Right forelimb (tissue), 1 donor: Measurements from ENCODE around the gene RDH14.

Experiments
- DNase-seq: peaks from one replicate; pipeline ENCODE4 v3.0.0-alpha.2; 2018

The RDH14 gene

DNA sequence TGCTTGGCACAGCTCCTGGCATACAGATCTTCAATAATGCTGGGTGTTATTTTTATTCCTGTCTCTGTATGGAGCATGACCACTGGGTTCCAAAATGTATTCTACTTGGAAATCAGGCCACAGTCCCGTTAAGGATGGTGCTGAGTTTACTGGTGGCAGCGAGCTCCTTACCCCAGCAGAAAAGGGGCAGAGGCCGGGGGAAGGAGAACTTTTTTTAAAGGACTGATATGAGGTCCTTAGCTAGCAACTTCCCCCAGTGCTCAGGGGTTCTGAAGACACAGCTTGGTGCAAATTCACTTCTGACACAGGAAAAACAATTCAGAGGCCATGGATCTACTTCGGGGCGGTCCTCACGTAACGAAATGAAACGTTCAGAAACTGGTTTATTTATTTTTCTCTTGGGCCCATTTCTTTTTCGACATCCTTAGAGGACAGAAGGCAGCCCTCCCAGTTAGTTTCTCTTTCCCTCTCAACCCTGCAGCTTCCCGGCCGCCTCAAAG lies 872 bp downstream of the RDH14 start:
- no peak for DNase-seq

DNA sequence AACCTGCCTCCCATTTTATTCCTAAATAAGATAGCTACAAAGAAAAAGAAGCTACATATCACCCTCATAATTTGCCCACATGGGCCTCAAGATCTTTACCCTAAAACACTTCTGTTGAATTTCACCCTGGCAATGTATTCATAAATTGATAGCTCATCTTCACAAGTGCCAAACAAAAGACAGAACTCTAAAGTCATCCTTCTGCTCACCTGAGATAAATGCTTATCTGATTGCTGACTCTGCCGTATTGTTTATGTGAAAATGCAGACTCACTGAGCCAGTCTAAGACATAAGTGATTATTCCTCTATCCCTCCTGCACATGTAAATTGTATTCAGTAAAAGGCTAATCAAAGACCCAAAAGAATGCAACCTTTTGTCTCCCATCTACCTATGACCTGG lies 2.0 kb downstream of the RDH14 start:
- no peak for DNase-seq

DNA sequence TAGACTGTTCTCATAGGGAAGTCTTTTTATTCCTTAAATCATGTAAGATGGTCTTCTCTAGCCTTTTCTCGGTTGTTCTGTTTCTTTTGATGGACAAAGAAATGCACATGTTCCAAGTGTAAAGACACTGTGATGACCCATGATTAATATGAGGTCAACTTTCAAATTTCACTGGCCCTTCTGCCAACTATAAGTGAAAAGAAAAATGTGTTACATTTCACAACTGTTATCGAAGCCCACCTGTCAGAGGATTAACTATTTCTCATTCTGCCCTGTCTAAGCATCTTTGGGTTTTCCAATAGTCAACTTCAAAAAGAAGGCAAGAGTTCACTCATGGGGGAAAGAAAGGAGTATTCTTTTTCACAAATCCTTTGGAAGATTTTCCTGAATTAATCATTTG lies 3.3 kb downstream of the RDH14 start:
- no peak for DNase-seq

DNA sequence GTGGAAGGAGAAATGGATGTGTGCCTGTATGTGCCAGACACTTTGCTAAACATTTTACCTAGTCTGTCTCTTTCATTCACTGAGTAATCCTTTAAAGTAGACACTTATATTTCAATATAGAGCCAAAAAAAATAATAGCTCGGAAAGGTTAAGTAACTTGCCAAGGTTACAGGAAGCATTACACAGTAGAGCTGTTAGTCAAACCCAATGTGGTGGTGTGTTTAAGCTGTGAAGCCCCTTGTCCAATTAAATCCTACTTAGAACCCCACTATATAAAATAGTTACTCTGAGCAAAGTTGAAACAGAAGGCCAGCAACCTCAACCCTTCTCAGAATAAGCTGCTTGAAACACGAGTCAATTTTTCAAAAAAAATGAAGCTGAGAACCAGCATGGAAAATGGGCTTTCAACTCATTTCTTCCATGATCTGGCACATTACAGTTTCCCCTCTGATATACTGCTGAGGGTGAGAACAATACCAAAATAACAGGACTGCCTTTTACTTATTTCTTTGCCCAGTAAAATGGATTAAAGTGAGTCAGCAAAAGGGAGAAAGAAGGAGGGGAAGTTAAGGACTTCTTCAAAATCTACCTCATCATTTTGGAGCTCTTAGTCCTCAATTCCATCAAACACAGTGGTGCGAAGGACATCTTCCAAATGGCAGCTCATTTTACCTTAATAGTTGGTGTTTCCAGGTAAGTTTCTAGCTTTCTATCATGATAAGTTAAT lies 7.9 kb downstream of the RDH14 start:
- DNase-seq: no peak

DNA sequence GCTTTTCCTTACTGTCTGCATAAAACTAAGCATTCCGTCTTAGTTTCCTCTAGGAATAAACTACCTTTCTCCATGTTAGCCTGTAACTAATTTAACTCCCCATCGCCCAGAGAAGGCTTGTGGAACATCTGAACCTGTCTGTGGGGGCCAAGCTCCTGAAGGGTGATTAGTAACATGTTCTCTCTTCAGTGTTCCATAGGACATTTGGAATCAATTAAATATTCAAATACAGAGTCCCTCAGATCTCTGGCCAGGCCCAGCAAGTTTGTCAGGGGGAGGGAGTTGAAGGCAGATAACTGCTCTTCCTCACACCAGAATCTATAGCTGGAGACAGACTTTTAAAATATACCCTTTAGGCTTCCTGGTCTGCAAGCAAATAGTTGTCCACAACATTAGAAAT lies 8.8 kb downstream of the RDH14 start:
- no peak for DNase-seq

DNA sequence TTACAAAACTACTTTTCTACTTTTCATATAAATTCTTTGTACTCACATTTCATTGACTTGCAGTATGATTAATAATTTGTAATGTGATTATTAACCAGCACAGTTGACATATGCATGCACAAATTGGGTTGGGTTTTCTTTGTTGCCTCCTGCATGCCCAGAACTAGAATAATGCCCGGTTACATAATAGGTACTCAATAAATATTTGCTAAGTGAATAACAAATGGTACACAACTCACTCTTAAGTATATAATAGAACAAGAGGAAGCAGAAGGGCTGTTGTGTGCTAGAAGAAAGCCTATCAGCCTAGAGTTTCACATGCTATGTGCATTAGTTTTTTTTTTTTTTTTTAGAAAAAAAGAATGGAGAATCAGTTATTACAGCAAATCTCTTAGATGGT lies 9.3 kb downstream of the RDH14 start:
- DNase-seq: no peak

DNA sequence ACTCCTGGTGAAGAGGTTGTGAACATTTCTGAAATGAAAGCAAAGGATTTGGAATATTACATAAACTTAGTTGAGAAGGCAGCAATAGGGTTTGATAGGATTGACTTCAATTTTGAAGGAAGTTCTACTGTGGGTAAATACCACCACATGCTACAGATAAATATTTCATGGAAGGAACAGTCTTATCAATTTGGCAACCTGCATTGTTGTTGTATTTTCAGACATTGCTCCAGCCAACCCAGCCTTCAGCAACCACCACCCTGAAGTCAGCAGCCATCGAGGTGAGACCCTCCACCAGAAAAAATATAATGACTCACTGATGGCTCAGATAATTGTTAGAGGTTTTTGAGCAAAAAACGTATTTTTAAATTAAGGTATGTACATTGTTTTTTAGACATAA lies 10.0 kb downstream of the RDH14 start:
- DNase-seq: no peak

DNA sequence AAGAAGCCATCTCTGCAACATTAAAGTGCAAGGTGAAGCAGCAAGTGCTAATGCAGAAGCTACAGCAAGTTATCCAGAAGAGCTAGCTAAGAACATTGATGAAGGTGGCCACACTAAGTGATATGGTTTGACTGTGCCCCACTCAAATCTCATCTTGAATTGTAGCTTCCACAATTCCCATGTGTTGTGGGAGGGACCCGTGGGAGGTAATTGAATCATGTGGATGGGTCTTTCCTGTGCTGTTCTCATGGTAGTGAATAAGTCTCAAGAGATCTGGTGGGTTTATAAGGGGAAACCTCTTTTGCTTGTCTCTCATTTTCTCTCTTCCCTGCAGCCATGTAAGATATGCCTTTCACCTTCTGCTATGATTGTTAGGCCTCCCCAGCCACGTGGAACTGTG lies 11.4 kb downstream of the RDH14 start:
- DNase-seq: no peak

DNA sequence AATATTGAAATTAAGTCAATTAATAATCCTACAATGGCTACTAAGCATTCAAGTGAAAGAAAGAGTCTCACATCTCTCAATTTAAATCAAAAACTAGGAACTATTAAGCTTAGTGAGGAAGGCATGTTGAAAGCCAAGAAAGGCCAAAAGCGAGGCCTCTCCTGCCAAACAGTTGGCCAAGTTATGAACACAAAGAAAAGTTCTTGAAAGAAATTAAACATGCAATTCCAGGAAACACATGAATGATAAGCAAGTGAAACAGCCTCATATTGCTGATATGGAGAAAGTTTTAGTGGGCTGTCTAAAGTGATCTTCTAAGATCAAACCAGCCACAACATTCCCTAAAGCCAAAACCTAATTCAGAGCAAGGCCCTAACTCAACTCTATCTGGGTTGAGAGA lies 11.8 kb downstream of the RDH14 start:
- DNase-seq: no peak

DNA sequence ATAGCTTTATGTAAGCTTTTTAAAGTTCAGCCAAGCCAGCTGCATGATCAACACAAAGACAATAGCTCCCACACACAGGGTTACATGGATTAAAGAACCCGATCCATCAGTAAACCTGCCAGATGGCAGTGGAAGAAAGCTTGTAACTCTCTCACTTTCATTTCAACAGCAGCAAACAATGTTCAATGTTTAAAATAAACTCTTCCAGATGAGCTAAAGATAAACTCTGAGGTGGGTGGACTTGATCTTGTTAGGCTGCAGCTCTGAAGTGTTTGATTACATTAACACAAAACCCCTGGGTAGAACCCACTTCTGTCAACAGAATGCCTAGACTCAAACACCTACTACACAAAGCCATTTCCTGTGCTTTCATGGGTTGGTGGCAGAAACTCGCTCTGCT lies 13.9 kb downstream of the RDH14 start:
- DNase-seq: no peak

DNA sequence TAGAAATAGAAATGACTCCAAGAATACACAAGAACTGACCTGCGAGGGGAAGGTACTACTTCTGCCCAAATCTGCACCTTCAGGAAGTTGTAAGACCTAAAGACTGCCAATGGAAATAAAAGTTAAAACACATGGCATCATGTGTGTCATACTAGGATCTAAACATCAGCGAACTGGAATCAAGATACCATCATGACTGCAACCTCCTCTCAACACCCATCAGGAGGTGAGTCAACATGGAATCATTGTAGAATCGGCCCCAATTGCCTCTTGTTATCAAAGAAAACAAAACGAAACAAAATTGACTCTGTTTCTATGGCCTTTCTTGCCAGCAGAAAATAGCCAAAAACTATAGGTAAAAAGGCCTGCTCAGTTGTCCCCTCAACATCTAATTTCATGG lies 15.1 kb downstream of the RDH14 start:
- DNase-seq: no peak

DNA sequence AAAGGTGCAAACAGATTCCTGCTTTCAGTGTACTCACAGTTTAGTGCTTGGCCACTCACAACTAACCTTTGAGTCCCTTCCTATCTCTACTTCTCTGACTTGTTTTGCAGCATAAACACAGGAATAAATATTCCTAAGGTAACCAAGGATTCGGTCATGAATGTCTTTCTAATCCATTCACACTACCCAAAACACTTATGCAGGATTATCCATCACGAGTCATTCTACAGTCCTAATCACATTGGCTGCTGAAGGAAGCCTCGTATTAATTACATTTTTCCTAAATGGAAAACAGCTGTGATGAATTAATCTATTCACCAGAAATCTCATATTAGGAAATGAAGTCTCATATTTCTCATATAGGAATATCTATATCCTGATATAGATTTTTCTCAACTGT lies 16.3 kb downstream of the RDH14 start:
- no peak for DNase-seq

DNA sequence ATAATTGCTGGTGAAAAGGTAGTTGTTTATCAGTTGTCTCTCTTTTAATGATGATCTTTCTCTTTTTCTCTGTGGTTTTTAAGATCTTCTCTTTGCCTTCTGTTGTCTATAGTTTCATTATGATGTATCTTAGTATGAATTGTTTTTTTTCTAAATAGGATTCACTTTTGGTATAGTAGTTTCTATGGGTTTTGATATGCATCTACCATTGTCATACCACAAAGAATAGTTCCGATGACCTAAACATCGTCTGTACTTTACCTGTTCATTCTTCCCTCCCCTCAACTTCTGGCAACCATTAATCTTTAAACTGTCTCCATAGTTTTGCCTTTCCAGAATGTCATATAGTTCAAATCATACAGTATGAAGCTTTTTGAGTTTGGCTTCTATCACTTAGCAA lies 19.6 kb downstream of the RDH14 start:
- DNase-seq: no peak

DNA sequence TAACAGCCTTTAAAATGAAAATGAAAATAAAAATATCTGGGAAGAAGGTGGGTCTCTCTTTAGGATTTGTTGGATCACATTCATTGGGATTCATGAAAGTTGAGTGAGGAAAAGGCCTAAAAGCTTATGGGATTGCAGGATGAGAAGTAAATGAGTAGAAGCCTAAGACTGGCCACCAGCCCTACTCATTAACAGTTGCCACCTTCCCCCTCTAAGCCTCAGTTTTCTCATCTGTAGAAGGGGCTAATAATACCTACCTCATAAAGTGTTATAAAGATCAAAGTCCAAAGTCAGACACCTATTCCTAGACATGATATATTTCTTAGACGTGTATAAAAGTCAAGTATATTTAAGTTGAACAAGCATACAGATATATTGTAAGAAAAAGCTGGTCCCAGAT lies 23.8 kb downstream of the RDH14 start:
- DNase-seq: no peak

DNA sequence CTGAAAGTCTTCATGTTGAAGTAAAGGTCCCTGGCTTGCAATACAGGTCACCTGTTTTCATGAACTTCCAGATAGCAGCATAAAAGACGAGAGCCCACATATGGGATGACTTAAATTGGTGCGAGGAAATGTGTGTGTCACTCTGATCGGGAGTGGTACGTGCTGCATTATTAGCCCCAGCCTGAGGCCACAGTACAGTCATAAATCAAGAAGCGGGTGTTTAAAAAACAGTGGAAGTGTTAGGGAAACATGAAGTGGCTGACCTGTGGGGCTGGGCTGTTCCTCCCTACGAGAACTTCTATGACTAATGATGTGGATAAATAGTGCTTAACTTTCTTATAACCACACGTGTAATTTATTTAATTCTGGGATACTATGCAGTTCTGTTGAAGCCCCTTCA lies 24.4 kb downstream of the RDH14 start:
- no peak for DNase-seq

DNA sequence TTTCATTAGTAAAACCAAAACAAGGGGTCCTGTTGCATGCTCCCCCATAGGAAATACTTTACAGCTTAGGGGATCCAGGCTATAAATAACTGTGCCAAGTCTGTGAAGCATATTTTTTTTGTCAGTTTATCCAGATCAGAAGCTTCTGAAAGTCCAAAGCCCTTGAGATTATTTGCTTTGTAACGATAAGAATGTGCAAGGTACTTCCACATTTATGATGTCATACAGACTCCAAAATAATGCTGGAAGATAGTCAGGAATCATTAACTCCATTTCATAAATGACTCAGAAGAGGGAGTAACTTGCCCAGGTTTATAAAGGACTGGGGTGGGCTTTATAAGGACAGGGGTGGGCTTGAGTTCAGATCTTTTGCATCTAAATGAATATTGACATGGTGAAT lies 29.3 kb downstream of the RDH14 start:
- DNase-seq: no peak

DNA sequence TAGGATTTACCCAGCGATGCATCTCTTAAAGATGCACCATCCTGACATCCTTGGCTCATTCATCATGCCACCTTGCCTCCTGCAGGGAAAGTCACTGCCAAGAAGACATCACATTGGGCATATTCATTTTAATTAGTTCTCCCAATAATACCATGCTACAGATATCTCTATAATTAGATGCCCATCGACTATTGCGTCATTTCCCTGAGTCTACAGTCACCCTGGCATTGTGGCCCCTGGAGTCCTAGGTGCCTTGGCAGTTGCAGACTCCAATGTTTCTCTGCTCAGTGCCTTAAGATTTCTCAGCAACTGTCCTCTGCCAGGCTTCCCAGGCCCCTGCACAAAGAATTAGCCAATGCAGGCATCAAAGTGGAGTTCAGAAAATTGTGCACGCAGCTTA lies 32.6 kb downstream of the RDH14 start:
- DNase-seq: no peak

DNA sequence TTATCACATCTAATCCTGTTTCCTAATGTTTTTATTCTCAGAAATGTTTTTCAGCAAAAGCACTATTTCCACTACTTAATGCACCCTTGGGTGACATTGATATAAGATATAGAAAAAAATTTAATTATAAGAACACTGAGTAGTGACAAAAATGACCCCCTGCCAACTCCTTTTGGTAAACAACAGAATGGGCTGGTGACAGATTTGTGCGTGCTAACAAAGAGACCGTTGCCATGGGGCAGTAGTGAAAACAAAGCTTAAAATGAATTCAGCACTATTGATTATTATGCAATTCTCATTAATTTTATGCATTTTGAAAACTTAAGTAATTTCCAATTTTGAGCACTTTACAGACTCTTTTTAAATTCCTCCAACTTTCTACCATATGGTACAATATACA lies 33.1 kb downstream of the RDH14 start:
- DNase-seq: no peak

DNA sequence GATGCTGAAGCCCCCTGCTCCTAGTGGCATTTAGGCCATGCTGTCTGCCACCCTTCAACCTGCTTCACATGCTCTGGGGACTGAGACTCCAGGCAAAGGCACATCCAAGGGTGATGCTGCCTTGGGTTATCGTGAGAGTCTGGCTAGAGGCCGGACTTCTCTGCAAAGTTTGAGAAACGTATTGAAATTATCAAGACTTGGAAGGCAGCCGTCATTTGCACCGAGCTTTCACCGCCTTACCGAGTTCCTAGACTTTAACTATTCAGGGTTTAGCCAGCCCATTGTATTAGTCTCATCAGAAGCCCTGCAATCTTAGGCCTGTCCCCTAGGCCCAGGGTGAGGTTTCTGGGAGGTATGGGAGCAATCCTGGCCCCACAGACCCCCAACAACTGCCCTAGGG lies 34.0 kb downstream of the RDH14 start:
- no peak for DNase-seq

DNA sequence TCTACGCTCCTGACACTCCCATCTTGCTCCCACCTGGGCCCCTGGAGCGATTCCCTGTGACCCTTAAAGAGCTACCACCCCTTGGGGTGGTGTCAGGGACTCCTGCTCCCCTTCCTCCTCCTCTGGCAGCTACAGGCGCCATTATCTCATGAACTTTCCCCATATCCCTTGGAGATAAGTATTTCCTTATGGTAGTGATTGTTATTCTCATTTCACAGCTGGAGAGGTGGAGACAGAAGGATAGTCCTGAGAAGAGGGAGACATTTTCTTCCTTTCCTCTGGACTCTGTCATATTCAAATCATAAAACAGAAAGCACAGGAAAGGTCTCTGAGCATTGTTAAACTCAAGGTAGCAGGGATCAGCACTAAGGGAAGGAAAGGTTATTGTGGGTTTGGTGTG lies 34.6 kb downstream of the RDH14 start:
- DNase-seq: no peak

DNA sequence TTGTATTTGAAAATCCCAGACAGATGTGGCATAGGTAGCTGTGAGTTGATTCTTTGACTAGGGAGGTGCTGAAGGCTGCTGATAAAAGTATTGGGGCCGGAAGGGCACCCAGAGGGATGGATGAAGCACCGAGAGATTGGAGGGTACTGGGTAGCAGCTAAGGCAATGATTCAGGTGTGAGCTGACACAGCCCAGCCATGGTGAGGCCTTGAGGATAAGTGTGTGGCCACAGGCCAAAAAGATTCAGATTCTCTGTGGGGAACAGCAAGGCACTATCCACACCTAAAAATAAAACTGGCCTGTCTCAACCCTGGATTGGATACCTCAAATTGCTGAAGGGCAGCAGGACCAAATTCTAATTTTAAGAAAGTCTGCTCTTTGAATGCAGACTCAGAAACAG lies 35.2 kb downstream of the RDH14 start:
- no peak for DNase-seq

DNA sequence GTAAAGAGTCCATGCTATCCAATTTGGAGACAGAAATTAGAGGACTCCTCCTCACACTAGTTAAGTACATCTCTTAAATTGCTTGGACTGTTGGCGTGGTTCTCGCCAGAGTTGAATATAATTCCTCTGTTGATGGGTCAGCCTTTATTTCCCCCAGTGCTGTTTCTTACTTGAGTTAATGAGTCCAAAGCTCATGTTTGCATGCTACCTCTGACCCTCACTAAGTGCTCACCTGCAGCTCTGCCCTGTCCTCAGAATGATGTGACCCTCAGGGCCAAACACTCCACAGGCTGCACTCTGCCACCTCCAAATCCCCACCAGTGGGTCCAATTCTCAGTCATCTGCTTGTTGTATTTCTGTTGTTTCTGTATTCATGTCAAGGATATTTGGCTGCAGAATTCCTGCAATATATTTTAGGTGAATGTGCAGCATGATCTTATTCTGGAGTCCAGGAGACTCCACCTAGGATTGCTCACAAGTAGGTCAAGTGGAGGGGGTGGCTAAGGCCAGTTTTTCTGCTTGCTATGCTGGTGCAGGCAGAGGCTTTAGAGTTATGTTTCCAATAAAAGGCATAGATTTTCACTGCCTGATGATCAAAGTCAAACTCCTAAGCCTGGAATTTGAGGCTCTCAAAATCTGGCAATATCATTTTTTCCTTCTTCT lies 37.8 kb downstream of the RDH14 start:
- DNase-seq: no peak

DNA sequence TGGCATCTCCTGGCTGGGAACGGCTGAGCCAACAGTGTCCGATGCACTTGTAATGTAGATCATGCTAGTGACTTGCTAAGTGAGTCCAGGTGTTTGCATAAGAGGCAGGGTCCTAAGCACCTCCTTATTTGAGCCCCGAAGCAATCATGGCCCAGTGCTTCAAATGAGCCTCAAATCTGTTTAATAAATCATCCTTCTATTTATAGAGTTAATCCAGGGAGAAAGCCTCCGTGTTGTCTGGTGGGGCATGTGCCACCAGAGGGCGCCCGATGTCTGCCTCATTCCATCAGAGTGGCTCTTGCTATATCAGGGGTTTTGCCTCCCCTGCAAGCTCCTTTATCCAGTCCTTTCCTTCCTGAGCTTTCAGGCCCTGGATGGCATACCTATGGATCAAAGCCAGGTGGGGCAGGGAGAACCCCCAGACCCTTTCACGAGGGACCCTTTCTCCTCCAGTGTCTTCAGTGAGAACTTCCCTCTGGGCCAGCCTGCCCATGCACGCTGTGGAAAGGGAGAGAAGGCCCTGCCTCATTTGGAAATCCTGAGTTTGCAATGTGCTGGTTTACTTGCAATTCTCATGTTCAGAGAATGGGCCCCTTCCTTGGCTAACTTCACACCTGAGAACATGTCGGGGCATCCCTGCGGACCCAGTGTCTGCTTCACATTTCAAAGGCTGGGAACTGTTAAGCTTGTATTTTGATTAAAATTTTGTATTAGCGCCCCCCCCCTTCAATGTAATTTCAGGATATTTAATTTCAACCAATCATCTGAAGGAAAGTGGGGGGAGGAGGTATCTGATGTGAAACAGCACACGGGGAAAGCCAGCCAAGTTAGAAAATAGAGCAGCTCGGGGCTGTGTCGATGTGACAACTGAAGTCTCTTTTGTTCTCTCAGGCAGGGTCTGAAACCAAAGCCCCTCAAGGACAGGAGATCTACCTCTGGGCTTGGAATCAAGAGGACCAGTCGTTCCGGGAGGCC lies 39.7 kb downstream of the RDH14 start:
- peak; percentile 94 for DNase-seq
